Fibroblast of skin of right biceps (primary cell): ENCODE data around the gene PLA2G6.
A peak's percentile ranks its signal among the peaks of the same experiment; 100 is the strongest.

Experiments
- DNase-seq: peaks from one replicate; pipeline ENCODE4 v3.0.0-alpha.2; 2013

The PLA2G6 gene

DNA sequence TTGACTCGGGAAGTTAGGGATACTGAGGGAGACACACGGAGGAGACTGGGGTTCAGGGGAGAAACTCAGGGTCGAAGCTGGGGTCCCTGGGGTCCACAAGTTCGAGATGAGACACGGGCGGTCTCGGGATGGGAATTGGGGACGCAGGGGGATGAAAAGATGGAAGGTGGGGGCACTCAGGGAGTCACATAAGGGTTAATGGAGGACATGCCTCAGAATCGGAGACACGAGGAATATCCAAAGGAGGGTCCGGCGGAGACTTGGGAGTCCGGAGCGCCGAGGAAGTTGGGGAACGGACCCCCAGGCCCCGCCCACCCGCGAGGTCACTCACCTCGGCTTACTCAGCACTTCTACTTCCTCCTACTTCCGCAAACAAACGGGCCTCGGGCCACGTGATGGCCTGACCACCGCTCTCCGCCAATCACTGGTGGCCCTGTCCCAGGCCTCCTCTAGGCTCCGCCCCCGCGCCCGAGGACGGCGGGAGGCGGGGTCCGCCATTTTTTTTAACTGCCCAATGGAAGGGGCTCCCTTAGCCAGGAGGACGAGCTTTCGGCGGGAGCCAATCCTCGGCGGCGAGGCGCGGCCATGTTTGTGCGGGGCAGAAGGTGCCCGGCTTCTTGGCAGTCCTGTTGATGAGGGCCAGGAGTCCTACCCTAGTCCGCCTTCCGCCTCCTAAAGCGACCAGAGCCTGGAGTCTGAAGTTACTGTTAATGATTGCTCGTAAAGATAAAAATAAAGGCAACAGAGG is at the start of gene PLA2G6:
PLA2G6 (minus strand) TSS at position 378 of the 748 bp plus-strand sequence. CDS start 12,404 bp downstream, outside the sequence.
- DNase-seq = peak; percentile 99

- no peak for DNase-seq
Measured at GRCh38 chr22:38230916-38231315, 49.3 kb upstream of the PLA2G6 start.

- peak; percentile 61 for DNase-seq
Measured at GRCh38 chr22:38230108-38230825, 48.6 kb upstream of the PLA2G6 start.

DNA sequence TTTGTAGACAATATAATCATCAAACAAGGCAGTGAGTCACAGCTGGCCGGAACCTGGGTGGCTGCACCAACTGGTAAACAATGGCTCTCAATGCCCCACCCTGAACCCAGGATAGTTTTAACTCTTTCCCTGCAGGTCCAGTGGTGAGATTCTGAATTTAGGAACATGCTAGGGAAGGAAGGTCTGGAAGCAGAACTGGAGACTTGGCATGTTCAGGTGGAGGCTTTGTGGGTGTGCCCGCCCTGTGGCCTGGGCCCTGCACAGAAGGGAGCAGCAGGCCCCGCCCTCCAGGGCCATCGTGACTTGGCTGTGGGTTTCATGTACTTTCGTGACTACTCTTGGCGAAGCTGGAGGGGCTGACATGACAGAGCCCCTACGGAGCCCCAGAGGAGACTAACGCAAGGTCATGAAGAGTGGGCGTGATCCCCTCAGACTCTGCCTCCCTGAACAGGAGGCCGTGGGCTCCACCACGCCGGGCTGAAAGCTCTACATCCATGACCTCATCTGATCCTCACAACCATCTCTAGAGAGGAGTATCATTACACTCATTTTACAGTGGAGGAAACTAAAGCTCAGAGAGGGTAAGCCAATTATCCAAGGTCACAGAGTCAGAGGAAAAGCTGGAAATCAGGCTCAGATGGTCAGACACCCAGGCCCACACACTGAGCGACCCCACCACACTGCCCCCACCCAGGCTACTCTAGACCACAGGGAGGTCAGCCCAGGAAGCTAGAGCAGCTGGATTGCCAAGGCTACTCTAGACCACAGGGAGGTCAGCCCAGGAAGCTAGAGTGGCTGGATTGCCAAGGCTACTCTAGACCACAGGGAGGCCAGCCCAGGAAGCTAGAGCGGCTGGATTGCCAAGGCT is 47.5 kb upstream of the PLA2G6 start:
- peak; percentile 57 for DNase-seq

- DNase-seq = no peak
Measured at GRCh38 chr22:38228326-38228872, 46.8 kb upstream of the PLA2G6 start.

DNA sequence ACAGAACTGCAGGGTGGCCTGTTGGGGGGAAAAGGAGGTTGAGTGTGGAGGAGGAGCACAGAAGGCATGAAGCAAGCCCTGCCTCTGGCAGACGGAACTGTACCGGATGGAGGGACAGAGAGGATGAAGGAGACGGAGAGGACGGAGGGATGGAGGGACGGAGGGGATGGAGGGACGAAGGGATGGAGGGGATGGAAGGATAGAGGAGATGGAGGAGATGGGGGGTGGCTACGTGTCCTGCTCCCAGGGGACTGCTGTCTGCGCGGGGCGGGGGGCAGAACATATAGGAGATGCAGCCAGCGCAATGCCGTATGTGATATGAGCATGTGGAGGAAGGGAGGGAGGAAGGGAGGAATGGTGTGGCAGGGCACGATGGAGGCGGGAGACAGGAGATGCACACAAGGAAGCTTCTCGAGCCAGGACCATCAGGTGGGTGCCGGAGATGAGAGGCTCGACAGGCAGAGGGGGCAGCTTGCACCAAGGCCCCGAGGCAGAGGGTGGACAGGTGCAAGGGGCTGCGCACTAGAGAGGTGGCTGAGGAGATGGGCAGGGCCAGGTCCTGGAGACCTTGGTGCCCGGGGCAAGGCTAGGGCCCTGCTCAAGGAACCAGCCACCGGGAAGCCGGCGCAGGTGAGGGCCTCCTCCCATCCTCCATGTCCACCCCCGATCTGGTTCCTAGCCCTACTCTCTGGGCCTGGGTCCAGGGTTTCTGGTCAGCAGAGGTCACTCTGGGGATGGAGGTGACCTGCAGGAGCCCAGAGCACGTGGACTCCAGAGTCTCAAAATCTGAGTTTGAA is 45.4 kb upstream of the PLA2G6 start:
- no peak for DNase-seq

DNA sequence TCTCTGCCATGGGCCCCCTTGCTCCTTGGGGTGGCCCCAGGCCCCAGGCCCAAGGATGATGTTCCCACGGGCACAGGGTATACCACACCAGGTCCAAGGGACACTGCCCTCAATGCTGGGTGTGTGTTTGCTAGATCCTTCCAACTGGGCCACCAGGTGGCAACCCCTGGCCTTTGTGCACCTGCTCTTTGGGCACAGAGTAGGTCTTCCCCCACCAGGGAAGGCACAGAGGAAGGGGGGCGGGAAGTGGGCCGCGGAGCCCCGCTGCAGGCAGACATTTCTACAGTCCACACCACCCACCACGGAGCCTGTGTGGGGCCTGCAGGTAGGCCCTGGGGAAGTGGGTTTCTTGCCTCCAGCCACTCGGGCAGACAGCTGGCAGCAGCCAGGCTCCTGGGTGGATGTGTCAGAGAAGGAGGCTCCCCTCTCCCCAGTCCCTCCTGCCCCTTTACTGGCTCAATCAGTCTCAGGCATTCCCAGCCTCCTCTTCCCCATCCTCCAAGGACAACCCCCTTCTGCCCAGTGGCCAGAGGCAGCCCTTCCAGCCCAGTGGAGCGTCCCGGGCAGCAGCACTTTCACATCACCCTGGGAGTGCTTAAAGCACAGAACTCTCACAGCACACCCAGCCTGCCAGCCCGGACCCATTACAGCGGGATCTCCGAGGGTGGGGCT is 41.8 kb upstream of the PLA2G6 start:
- DNase-seq = no peak

DNA sequence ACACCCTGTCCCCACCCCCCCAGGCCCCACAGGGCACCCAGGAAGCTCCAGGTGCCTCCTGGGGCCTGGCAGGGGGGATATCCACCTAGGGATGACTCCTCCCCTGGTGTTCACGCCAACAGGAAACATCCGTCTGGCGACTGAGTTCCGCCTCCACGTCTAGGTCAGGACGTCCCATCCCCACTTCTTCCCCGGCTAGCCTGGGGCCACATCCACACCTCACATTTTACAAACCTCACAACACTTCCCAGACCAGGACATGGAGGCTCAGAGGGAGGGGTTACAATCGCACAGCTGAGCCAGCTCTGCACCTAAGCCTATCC is 41.1 kb upstream of the PLA2G6 start:
- DNase-seq = no peak

GRCh38 chr22:38221908-38222796 is 40.5 kb upstream of the PLA2G6 start:
- DNase-seq = no peak

DNA sequence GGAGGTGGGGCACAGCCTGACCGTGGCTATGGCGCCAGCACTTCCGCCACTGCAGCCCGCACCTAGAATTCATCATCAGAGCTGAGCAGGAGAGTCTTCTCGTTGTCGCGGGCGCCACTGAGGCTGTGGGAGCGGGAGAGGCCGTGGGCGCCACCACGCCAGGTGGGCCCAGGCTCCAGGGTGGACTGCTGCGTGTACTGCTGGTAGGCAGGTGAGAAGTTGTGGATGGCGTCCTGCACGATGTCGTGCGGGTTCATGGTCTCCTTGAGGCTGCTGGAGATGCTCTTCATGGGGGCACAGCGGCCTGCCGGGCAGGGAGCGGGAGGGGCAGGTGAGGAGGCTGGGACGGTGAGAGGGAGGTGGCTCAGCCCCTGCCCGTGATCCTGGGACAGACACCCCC is 39.8 kb upstream of the PLA2G6 start:
- DNase-seq = no peak

- no peak for DNase-seq
Measured at GRCh38 chr22:38220653-38221386, 39.2 kb upstream of the PLA2G6 start.

DNA sequence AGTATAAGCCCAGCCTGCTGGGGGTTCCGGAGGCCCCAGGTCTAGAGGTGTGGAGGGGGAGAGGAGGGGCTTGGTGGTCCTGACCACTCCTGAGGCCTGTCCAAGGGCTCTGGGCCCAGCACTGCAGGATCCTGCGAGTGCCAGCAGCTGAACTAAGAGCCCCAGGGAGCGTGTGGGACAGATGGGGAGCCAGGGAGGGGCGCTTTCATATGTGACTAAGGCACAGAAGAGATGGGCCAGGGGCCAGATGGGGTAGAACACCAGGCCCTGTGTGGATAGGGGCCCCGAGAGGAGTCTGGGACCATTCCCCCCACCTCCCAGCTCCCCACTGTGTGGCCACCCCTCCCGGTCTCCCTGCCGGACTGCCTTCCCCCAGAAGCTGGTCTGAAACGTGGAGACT is 38.5 kb upstream of the PLA2G6 start:
- DNase-seq = no peak

- no peak for DNase-seq
Measured at GRCh38 chr22:38219632-38220031, 38.0 kb upstream of the PLA2G6 start.

DNA sequence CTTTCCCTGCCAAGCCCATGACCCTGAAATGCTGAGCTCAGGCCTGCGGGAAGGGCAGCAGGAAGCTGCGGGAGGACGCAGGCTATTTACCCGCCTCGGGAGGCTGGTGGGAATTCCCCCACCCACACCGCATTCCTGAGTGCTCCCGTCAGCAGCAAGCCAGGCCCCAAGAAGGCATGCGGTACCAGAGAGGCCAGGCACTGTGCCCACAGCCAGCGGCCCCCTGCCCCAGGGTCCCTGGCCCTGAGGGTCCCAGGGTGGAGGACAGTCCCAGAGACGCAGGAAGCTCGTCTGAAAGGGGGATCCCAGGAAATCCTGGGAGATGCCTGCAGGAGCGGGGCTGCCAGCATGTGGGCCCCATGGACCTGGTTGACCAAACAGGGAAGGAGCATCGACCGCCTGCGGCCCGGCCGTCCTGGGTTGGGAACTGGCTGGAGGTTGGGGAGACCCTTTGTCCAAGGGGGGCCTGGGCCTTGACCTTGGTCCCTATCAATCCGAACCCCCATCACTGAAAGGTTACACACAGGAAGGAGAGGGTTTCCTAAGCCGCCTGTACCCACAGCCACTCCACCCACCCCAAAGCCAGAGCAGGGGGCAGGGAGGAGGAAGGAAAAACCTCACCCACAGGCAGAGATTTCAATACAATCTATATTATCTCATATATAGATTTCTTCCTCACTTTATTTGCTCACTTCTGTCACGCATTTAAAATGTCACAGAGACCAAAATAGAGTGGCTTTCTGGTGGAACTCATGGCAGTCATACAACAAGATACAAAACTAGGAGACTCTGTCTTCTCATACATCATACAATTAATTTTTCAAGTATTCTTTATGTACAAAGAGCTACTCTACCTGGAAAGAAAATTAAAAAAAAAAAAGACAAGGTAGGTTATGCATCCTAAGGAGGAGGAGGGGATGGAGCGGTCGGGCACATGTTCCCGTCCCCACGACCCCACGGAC is 37.3 kb upstream of the PLA2G6 start:
- peak; percentile 93 for DNase-seq

- no peak for DNase-seq
Measured at GRCh38 chr22:38215156-38216038, 33.8 kb upstream of the PLA2G6 start.

- DNase-seq = peak; percentile 76
Measured at GRCh38 chr22:38214302-38215056, 32.8 kb upstream of the PLA2G6 start.

GRCh38 chr22:38213990-38214301 is 32.3 kb upstream of the PLA2G6 start:
- DNase-seq = no peak
